Endothelial cell of umbilical vein (primary cell): ENCODE results near the gene ADM5.

ENCODE experiments used
- JUN ChIP-seq: IDR thresholded peaks from 2 replicates; pipeline ENCODE4 v1.6.1; 2011; ENCODE audit warnings: borderline replicate concordance, low read depth; ENCODE audit not compliant: insufficient read length, insufficient read depth
- TF ChIP-seq, protein P1 (sequence below): IDR thresholded peaks from 2 replicates; pipeline ENCODE4 v1.6.1; 2011; ENCODE audit not compliant: insufficient read depth, insufficient read length

DNA sequence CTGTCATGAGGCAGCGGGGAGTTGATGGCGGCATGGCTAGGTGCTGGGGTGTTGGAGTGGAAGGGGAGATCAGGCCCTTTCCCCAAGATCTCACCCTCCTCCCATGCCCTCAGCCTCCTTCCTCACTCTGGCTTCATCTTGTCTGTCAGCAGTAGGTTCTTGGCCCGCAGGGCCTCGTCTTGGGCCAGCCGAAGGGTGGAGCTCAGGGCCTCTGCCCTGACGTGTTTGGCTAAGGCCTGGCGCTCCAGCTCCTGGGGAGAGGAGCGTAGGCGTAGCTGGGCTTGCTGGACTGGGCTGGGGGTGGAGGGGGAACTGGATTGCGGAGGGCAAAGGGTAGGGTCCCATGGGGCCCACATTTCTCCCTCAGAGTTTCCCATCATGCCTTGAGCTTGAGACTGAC is 50.5 kb downstream of the ADM5 start:
- TF ChIP-seq, protein P1, sequence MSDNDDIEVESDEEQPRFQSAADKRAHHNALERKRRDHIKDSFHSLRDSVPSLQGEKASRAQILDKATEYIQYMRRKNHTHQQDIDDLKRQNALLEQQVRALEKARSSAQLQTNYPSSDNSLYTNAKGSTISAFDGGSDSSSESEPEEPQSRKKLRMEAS, result no peak
- no peak for TF ChIP-seq JUN
